HepG2 (cell line): ENCODE results near the gene RUSC1. TPM values are rescaled to one million over a fixed set of nuclear protein-coding genes. Genes with fewer than 3 reads are reported as not detected.

ENCODE experiments used
- ATF4 ChIP-seq, 2 experiments: fragments of 450-650 bp in 1 of 2; sonication (generic) in 1 of 2; formaldehyde crosslinking; IDR thresholded peaks; 2 replicates each; pipeline versions ENCODE4 v1.5.0 to v1.8.0; 2020 to 2022; ENCODE audit warnings: mild to moderate bottlenecking in 1 of 2, missing genetic modification reagents in 1 of 2
- CCAR2 ChIP-seq: fragments of 200-400 bp; formaldehyde crosslinking; optimal IDR thresholded peaks from 2 replicates; pipeline ENCODE3; 2018; ENCODE audit warnings: low read depth, mild to moderate bottlenecking, low read length, moderate library complexity
- DMAP1 ChIP-seq: IDR thresholded peaks from 2 replicates; pipeline ENCODE4 v1.6.1; 2016
- EED ChIP-seq: sonication (generic); formaldehyde crosslinking; IDR thresholded peaks from 2 replicates; pipeline ENCODE4 v1.5.0; 2020; ENCODE audit warnings: mild to moderate bottlenecking, missing genetic modification reagents
- GMEB1 ChIP-seq: sonication (generic); formaldehyde crosslinking; IDR thresholded peaks from 2 replicates; pipeline ENCODE4 v1.5.1; 2020; ENCODE audit warnings: missing genetic modification reagents, mild to moderate bottlenecking, borderline replicate concordance
- HNRNPL ChIP-seq: fragments of 200-400 bp; formaldehyde crosslinking; IDR thresholded peaks from 2 replicates; pipeline ENCODE4 v1.6.1; 2017; ENCODE audit warnings: mild to moderate bottlenecking, low read depth, low read length
- HOXA3 ChIP-seq: sonication (generic); formaldehyde crosslinking; IDR thresholded peaks from 2 replicates; pipeline ENCODE4 v1.5.0; 2020; ENCODE audit warnings: missing genetic modification reagents
- KMT2A ChIP-seq: sonication (generic); formaldehyde crosslinking; IDR thresholded peaks from 2 replicates; pipeline ENCODE4 v1.4.0; 2020; ENCODE audit warnings: missing genetic modification reagents
- LBX2 ChIP-seq: sonication (generic); formaldehyde crosslinking; IDR thresholded peaks from 2 replicates; pipeline ENCODE4 v1.5.0; 2020; ENCODE audit warnings: missing genetic modification reagents, mild to moderate bottlenecking, borderline replicate concordance
- PAWR ChIP-seq: sonication (generic); formaldehyde crosslinking; IDR thresholded peaks from 2 replicates; pipeline ENCODE4 v1.4.0; 2020; ENCODE audit warnings: missing genetic modification reagents, mild to moderate bottlenecking, borderline replicate concordance
- RARA ChIP-seq: IDR thresholded peaks from 2 replicates; pipeline ENCODE4 v1.6.1; 2016; ENCODE audit warnings: missing genetic modification reagents, missing compliant biosample characterization
- REXO4 ChIP-seq: sonication (generic); formaldehyde crosslinking; IDR thresholded peaks from 2 replicates; pipeline ENCODE4 v1.8.0; 2022; ENCODE audit warnings: missing genetic modification reagents, mild to moderate bottlenecking, borderline replicate concordance
- SMAD9 ChIP-seq: sonication (generic); formaldehyde crosslinking; IDR thresholded peaks from 2 replicates; pipeline ENCODE4 v1.5.1; 2020; ENCODE audit warnings: mild to moderate bottlenecking, missing genetic modification reagents
- SP2 ChIP-seq: sonication (generic); formaldehyde crosslinking; IDR thresholded peaks from 2 replicates; pipeline ENCODE4 v1.5.1; 2020; ENCODE audit warnings: mild to moderate bottlenecking, missing genetic modification reagents
- SRSF9 ChIP-seq: fragments of 200-400 bp; formaldehyde crosslinking; IDR thresholded peaks from 2 replicates; pipeline ENCODE4 v1.6.1; 2018; ENCODE audit warnings: borderline replicate concordance, mild to moderate bottlenecking, low read depth, low read length; ENCODE audit not compliant: insufficient read depth, poor library complexity, severe bottlenecking
- STAG1 ChIP-seq: sonication (generic); formaldehyde crosslinking; IDR thresholded peaks from 2 replicates; pipeline ENCODE4 v1.4.0; 2020; ENCODE audit warnings: missing genetic modification reagents
- TFDP2 ChIP-seq: sonication (generic); formaldehyde crosslinking; IDR thresholded peaks from 2 replicates; pipeline ENCODE4 v1.4.0; 2020; ENCODE audit warnings: missing genetic modification reagents
- ZNF225 ChIP-seq: sonication (generic); formaldehyde crosslinking; IDR thresholded peaks from 2 replicates; pipeline ENCODE4 v1.4.0; 2020; ENCODE audit warnings: mild to moderate bottlenecking, missing genetic modification reagents
- ZNF337 ChIP-seq: sonication (generic); formaldehyde crosslinking; IDR thresholded peaks from 2 replicates; pipeline ENCODE4 v1.5.1; 2020; ENCODE audit warnings: missing genetic modification reagents, low read depth, mild to moderate bottlenecking, borderline replicate concordance
- ZNF550 ChIP-seq: sonication (generic); formaldehyde crosslinking; IDR thresholded peaks from 2 replicates; pipeline ENCODE4 v1.4.0; 2020; ENCODE audit warnings: mild to moderate bottlenecking, missing genetic modification reagents, borderline replicate concordance
- ZNF556 ChIP-seq: sonication (generic); formaldehyde crosslinking; IDR thresholded peaks from 2 replicates; pipeline ENCODE4 v1.4.0; 2020; ENCODE audit warnings: mild to moderate bottlenecking, missing genetic modification reagents, borderline replicate concordance
- ZNF710 ChIP-seq: sonication (generic); formaldehyde crosslinking; IDR thresholded peaks from 2 replicates; pipeline ENCODE4 v1.5.0; 2020; ENCODE audit warnings: mild to moderate bottlenecking, missing genetic modification reagents, borderline replicate concordance
- ZNF720 ChIP-seq: sonication (generic); formaldehyde crosslinking; IDR thresholded peaks from 2 replicates; pipeline ENCODE4 v1.4.0; 2020; ENCODE audit warnings: missing genetic modification reagents
- ZSCAN12 ChIP-seq: sonication (generic); formaldehyde crosslinking; IDR thresholded peaks from 2 replicates; pipeline ENCODE4 v1.9.0; 2021; ENCODE audit warnings: mild to moderate bottlenecking, missing genetic modification reagents
- polyA plus RNA-seq, 8 experiments: library from polyadenylated mRNA; depleted of rRNA in 3 of 8; stranded (reverse) in 7 of 8; unstranded in 1 of 8; fragments of >200 nt; fragmentation: Illumina TruSeq in 4 of 8; extraction: Trizol in 4 of 8; gene quantifications; 2 replicates each; pipeline versions ENCODE4 v1.2.1 to v1.2.3, GENCODE V29; 2011 to 2016; ENCODE audit warnings: low read depth in 4 of 8, missing spikeins in 1 of 8, mixed read lengths in 1 of 8; ENCODE audit not compliant: insufficient read depth in 1 of 8
- total RNA-seq, 5 experiments: library from RNA; depleted of rRNA; stranded (reverse); fragments of >200 nt; fragmentation: Illumina TruSeq; extraction: Trizol; gene quantifications; 2 replicates each; pipeline ENCODE4 v1.2.3, GENCODE V29; 2016; ENCODE audit warnings: low read depth in 1 of 5

Gene RUSC1
- total and polyA plus RNA-seq, 2 of the 13 experiments (the other 11 are each of a cell fraction or from before 2014, with no cell fraction given): 18.7 to 20.4 TPM

- no peak for TF ChIP-seq EED
- TF ChIP-seq ZNF337 (CRISPR knock-in tag): 0 out of 2 replicates have a peak, but pooled peaks have one; percentile 12
- no peak for TF ChIP-seq LBX2 (CRISPR knock-in tag)
- TF ChIP-seq ZNF225 (CRISPR knock-in tag): no peak
- TF ChIP-seq SP2 (CRISPR knock-in tag): peak; percentile 14; the same call in 1 of the 2 replicates
- no peak for TF ChIP-seq ZNF550 (CRISPR knock-in tag)
- no peak for TF ChIP-seq CCAR2
- peak; percentile 4; the same call in 1 of the 2 replicates for TF ChIP-seq GMEB1
- TF ChIP-seq SRSF9: no peak
- no peak for TF ChIP-seq STAG1
- peak; percentile 31; the same call in 1 of the 2 replicates for TF ChIP-seq DMAP1 (CRISPR knock-in tag)
- TF ChIP-seq KMT2A (CRISPR knock-in tag): 0 out of 2 replicates have a peak, but pooled peaks have one; percentile 46
- TF ChIP-seq PAWR (CRISPR knock-in tag): no peak
- no peak for TF ChIP-seq REXO4
- TF ChIP-seq ZSCAN12 (CRISPR knock-in tag): no peak
- no peak for TF ChIP-seq SMAD9 (CRISPR knock-in tag)
- TF ChIP-seq ZNF720 (CRISPR knock-in tag): no peak
- TF ChIP-seq ZNF556 (CRISPR knock-in tag): peak; percentile 75; the same call in 1 of the 2 replicates
- TF ChIP-seq ZNF710: no peak; the same call in 1 of the 2 replicates
- peak; percentile 88 for TF ChIP-seq TFDP2 (CRISPR knock-in tag)
- no peak for TF ChIP-seq ATF4 (CRISPR knock-in tag; IDR thresholded peaks at IDR 0.05)
- TF ChIP-seq RARA (CRISPR knock-in tag): no peak
- 0 out of 2 replicates have a peak, but pooled peaks have one; percentile 73 for TF ChIP-seq HNRNPL
- TF ChIP-seq HOXA3: 0 out of 2 replicates have a peak, but pooled peaks have one; percentile 20
These were observed 3.5 kb downstream of the RUSC1 start (continued) for GRCh38 chr1:155324037-155324716.
